Vagina (tissue), 2 donors: Measurements from ENCODE around the gene TRPM1.

Experiments
- POLR2A ChIP-seq, 2 donors: fragments of 450-650 bp; IDR thresholded peaks; one replicate each; pipeline ENCODE4 v1.6.1; 2017; ENCODE audit warnings: antibody characterized with exemption in 2 of 2, mild to moderate bottlenecking in 2 of 2, moderate library complexity in 2 of 2
- TF ChIP-seq, protein P1 (sequence below), 3 experiments: fragments of 450-650 bp in 2 of 3; fragments of 200-600 bp in 1 of 3; sonication (generic) in 1 of 3; IDR thresholded peaks; one replicate each; pipeline ENCODE4 v1.5.1; 2017 to 2019; ENCODE audit warnings: antibody characterized with exemption in 3 of 3, mild to moderate bottlenecking in 2 of 3, moderate library complexity in 2 of 3

DNA sequence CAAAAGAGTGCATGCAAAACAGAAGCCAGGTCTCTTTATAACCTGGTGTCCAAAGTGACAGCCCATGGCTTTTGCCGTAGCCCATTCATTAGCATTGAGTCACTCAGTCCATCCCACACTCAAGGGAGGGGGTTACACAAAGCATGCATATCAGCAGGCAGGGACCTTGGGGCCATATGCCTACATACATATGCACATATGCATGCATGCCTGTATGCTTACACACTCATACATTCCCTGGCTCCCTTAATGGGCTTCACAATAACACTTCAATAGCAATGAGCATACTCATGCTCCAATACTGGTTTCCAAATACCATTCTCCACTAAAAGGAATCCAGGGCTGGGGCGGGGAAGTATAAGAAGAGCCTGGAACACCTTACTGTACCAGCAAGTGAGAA is 22.0 kb downstream of the TRPM1 start:
- TF ChIP-seq, protein P1, sequence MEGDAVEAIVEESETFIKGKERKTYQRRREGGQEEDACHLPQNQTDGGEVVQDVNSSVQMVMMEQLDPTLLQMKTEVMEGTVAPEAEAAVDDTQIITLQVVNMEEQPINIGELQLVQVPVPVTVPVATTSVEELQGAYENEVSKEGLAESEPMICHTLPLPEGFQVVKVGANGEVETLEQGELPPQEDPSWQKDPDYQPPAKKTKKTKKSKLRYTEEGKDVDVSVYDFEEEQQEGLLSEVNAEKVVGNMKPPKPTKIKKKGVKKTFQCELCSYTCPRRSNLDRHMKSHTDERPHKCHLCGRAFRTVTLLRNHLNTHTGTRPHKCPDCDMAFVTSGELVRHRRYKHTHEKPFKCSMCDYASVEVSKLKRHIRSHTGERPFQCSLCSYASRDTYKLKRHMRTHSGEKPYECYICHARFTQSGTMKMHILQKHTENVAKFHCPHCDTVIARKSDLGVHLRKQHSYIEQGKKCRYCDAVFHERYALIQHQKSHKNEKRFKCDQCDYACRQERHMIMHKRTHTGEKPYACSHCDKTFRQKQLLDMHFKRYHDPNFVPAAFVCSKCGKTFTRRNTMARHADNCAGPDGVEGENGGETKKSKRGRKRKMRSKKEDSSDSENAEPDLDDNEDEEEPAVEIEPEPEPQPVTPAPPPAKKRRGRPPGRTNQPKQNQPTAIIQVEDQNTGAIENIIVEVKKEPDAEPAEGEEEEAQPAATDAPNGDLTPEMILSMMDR (IDR thresholded peaks at IDR 0.05) = no peak
- TF ChIP-seq POLR2A (IDR thresholded peaks at IDR 0.05) = no peak
